Esophagus muscularis mucosa (tissue), 4 donors: ENCODE measurements around the gene AANAT. TPM values are rescaled to one million over a fixed set of nuclear protein-coding genes. Genes with fewer than 3 reads are reported as not detected.

Experiments
- DNase-seq: peaks from one replicate; pipeline ENCODE4 v3.0.0-alpha.2; 2017; ENCODE audit errors: extremely low spot score
- H3K27ac ChIP-seq, 4 donors: fragments of 200-600 bp; sonication (generic); replicated peaks in 1 of 4; 1 replicate in 3 of 4; 2 replicates in 1 of 4; pipeline ENCODE4 v1.5.1; 2016 to 2019; ENCODE audit warnings: mild to moderate bottlenecking in 1 of 4
- H3K27me3 ChIP-seq, 4 donors: fragments of 200-600 bp; sonication (generic); one replicate each; pipeline versions ENCODE4 v1.5.1 to v1.6.0; 2016 to 2019
- H3K36me3 ChIP-seq, 4 donors: fragments of 200-600 bp; sonication (generic); one replicate each; pipeline ENCODE4 v1.5.1; 2016 to 2019
- H3K4me1 ChIP-seq, 4 donors: fragments of 200-600 bp; sonication (generic); one replicate each; pipeline ENCODE4 v1.5.1; 2016 to 2019
- H3K4me3 ChIP-seq, 4 donors: fragments of 200-600 bp; sonication (generic); 1 replicate in 2 of 4; 2 replicates in 2 of 4; pipeline ENCODE4 v1.5.1; 2016 to 2019; ENCODE audit warnings: mild to moderate bottlenecking in 4 of 4, moderate library complexity in 1 of 4
- H3K9me3 ChIP-seq, 4 donors: fragments of 200-600 bp; sonication (generic); 1 replicate in 3 of 4; 2 replicates in 1 of 4; pipeline ENCODE4 v1.5.1; 2016 to 2019
- EP300 ChIP-seq: sonication (generic); formaldehyde crosslinking; IDR thresholded peaks from one replicate; pipeline ENCODE4 v1.6.1; 2017; ENCODE audit warnings: antibody characterized with exemption
- POLR2A ChIP-seq: fragments of 450-650 bp; IDR thresholded peaks from one replicate; pipeline ENCODE4 v1.6.1; 2017; ENCODE audit warnings: antibody characterized with exemption, moderate library complexity, mild to moderate bottlenecking, low read depth
- POLR2AphosphoS5 ChIP-seq, 2 donors: sonication (generic); formaldehyde crosslinking; IDR thresholded peaks; one replicate each; pipeline ENCODE4 v1.6.1; 2017; ENCODE audit warnings: antibody characterized with exemption in 2 of 2
- WGBS: methylation state at CpG from one replicate; pipeline ENCODE4 v1.1.5; 2018; 5-methylcytosine and 5-hydroxymethylcytosine counted together
- intact Hi-C: fragments of 100-400 bp; cut with DNase I; formaldehyde crosslinking; loops from one replicate; pipeline ENCODE4 v1.15.1; 2023
- total RNA-seq, 4 donors: library from RNA; depleted of rRNA; stranded (reverse); fragments of >200 nt; gene quantifications; one replicate each; pipeline versions ENCODE4 v1.1.0 to v1.2.1, GENCODE V29; 2016
- TF ChIP-seq, protein P1 (sequence below), 3 experiments: fragments of 200-600 bp in 2 of 3; fragments of 450-650 bp in 1 of 3; sonication (generic) in 2 of 3; IDR thresholded peaks; one replicate each; pipeline ENCODE4 v1.5.1; 2017 to 2019; ENCODE audit warnings: antibody characterized with exemption in 3 of 3, mild to moderate bottlenecking in 2 of 3, moderate library complexity in 1 of 3

AANAT gene
- total RNA-seq, 4 donors from 2014 or later = not detected

DNA sequence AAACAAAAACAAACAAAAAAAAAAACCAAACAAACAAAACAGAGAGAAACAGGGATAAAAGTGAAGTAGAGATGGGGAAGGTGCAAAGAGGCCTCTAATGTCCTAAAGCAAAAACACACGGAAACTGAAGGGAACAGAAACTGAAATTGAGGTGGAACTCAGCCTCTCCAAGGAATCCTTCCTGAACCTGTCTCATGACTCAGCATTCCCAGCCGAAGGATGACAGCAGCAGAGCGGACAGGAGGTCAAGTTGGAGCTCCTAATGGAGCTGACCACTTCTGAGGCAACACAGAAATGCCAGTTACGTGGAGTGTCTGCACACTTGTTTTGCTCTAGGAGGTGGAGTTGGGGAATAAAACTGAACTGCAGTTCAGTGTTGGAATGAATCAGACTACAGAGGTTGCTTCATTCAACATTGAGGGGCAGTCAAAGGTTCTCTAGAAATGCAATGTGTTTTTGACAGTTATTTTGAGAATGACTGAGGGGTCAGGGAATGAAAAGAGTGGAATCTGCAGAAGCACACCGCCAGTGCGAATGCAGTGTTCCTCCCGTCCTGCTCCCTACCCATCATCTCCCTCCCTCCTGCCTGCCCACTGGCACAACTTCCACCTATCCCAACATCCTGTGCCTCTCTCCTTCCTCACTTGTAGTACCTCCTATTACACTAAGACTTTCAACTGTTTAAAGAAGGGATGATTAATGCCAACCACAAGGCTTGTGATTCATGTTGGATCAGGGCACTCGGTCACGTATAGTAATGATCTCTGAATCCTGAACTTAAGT, 20.8 kb upstream of the AANAT start:
- DNase-seq = no peak
- intact Hi-C loops = no loop called here
- 60% methylated on average over 9 of the region's 9 CpGs for WGBS
- no peaks in the 10 kb centered on the region for H3K9me3 ChIP-seq
- H3K4me3 ChIP-seq = no peak overlapping the region
- H3K4me1 ChIP-seq = peaks cover 32 to 48% (median 36%) of the 10 kb centered on the region in 4 donors
- TF ChIP-seq POLR2AphosphoS5 (IDR thresholded peaks at IDR 0.05) (peak; percentile 16 to 53), POLR2A (no peak)
- no peaks in the 10 kb centered on the region for H3K36me3 ChIP-seq
- no peaks in the 10 kb centered on the region for H3K27me3 ChIP-seq
- peak overlapping the region in 2 of 4 donors; percentile 37 to 44 for H3K27ac ChIP-seq

DNA sequence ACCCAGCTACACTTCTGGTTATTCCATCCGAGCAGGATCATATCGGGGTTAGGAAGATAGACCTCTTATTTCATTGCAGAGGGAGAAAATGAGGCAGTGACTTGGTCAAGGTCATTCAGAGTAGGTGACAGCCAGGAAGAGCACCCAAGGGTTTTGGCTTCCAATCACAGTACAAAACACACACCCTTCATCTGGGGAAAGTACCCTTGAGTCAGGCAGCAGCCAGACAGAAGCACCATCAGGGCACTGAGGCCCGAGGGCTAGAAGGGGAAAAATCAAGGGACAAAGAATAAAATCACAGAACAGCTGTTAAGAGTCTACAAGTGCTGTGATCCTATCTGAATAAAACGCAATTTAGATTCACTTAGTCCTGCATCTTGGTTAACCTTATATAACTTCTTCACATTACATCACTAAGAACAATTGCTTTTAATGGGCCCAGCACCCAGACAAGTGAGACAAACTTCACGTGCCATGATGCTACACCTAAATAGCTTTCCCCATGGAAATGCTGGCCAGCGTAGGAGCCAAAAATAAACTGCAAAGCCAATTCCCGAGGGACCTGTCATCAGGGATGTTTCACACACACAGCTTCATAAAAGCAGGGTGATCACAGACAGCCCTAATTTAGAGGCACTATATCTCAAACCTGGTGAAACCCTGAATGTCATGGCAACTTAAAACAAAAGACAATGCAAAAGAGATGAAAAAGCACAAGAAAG, 19.3 kb upstream of the AANAT start:
- intact Hi-C loops = no loop called here
- H3K4me1 ChIP-seq = peaks cover 41 to 58% (median 44%) of the 10 kb centered on the region in 4 donors
- TF ChIP-seq EP300 (no peak), POLR2AphosphoS5 (IDR thresholded peaks at IDR 0.05) (peak; percentile 43 to 45), POLR2A (no peak)
- TF ChIP-seq, protein P1, sequence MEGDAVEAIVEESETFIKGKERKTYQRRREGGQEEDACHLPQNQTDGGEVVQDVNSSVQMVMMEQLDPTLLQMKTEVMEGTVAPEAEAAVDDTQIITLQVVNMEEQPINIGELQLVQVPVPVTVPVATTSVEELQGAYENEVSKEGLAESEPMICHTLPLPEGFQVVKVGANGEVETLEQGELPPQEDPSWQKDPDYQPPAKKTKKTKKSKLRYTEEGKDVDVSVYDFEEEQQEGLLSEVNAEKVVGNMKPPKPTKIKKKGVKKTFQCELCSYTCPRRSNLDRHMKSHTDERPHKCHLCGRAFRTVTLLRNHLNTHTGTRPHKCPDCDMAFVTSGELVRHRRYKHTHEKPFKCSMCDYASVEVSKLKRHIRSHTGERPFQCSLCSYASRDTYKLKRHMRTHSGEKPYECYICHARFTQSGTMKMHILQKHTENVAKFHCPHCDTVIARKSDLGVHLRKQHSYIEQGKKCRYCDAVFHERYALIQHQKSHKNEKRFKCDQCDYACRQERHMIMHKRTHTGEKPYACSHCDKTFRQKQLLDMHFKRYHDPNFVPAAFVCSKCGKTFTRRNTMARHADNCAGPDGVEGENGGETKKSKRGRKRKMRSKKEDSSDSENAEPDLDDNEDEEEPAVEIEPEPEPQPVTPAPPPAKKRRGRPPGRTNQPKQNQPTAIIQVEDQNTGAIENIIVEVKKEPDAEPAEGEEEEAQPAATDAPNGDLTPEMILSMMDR (IDR thresholded peaks at IDR 0.05) = no peak
- no peaks in the 10 kb centered on the region for H3K36me3 ChIP-seq
- H3K4me3 ChIP-seq = no peak overlapping the region
- WGBS = 60% methylated on average over 7 of the region's 7 CpGs
- peak overlapping the region in 2 of 4 donors; percentile 28 to 53 for H3K27ac ChIP-seq
- no peaks in the 10 kb centered on the region for H3K27me3 ChIP-seq
- DNase-seq = no peak
- H3K9me3 ChIP-seq = no peaks in the 10 kb centered on the region

DNA sequence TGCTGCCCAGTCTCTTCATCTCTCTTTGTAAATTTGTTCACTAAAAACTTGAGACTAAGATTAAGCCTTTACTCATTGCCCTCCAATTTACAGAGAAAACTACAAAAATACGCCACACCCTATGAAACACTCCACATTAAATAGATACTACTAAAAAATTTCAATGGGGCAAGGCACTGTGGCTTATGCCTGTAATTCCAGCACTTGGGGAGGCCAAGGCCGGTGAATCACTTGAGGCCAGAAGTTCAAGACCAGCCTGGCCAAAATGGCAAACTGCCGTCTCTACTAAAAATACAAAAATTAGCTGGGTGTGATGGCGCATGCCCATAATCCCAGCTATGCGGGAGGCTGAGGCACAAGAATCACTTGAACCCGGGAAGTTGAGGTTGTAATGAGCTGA, 18.3 kb upstream of the AANAT start:
- no peak overlapping the region for H3K4me3 ChIP-seq
- no peak for DNase-seq
- peaks cover 41 to 58% (median 44%) of the 10 kb centered on the region in 4 donors for H3K4me1 ChIP-seq
- no peaks in the 10 kb centered on the region for H3K36me3 ChIP-seq
- no peaks in the 10 kb centered on the region for H3K9me3 ChIP-seq
- no peaks in the 10 kb centered on the region for H3K27me3 ChIP-seq
- no peak overlapping the region for H3K27ac ChIP-seq
- 96% methylated on average over 6 of the region's 6 CpGs for WGBS
- intact Hi-C loops = no loop called here
- no peak for TF ChIP-seq POLR2AphosphoS5 (IDR thresholded peaks at IDR 0.05)
- no peak for TF ChIP-seq POLR2A
- TF ChIP-seq EP300 = no peak
- TF ChIP-seq, protein P1 (IDR thresholded peaks at IDR 0.05) = no peak

DNA sequence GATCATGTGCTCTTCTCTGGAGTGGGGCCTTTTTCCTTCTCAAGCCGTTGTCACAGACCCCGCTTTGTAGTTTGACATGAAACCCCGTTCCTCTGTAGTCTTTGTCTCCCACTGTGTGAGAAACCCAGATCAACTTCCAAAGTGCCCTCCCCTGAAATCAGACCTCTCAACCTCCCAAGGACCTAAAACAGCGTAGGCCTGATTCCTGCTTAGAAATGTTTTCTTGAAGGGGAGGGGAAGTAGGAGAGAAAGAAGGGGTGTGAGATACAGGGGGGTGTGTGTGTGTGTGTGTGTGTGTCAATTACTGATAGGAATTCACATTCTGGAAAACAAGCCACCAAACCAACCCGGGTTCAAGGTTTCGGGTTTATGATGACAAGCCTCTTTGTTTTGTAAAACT, 15.9 kb upstream of the AANAT start:
- no peak overlapping the region for H3K27ac ChIP-seq
- TF ChIP-seq POLR2A = no peak
- no peak for TF ChIP-seq POLR2AphosphoS5 (IDR thresholded peaks at IDR 0.05)
- TF ChIP-seq EP300 = no peak
- TF ChIP-seq, protein P1 (IDR thresholded peaks at IDR 0.05) = no peak
- no peak for DNase-seq
- H3K36me3 ChIP-seq = no peaks in the 10 kb centered on the region
- WGBS = 70% methylated on average over 6 of the region's 6 CpGs
- H3K4me1 ChIP-seq = peaks cover 31 to 42% (median 35%) of the 10 kb centered on the region in 4 donors
- intact Hi-C loops = loop anchor here (5.0 kb wide), 1 partner anchor 39 kb away; no protein-coding TSS in a partner anchor
- H3K27me3 ChIP-seq = no peaks in the 10 kb centered on the region
- no peaks in the 10 kb centered on the region for H3K9me3 ChIP-seq
- H3K4me3 ChIP-seq = no peak overlapping the region

DNA sequence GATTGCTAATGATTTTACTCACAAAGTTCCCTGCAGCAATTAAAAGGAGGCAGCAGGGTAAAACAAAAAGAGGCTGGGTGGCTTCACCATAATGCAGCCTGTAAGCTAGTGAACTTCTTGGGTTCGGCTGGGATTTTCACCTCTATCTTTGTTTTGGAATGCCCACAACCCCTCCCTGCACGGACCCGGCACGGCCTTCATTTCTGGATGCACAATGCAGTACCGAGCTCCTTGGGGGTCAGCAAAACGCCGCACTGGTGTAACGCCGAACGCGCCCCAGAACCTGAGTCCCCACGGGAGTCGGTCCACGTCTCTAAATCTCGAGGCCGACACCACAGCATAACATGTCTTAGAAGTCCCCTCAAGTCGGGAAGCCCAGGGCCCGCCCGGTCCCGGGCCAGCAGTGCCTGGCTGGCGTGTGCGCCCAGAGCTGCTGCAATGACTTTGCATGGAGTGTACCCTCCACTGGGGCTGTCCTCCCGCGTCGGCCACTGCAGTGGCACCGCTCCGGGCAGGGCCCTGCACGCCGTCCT, 15.2 kb upstream of the AANAT start:
- intact Hi-C loops = loop anchor here (5.0 kb wide), 1 partner anchor 40 kb away; no protein-coding TSS in a partner anchor
- 0% methylated on average over 3 of the region's 29 CpGs for WGBS

More for the DNA sequence above, 15.2 kb upstream of the AANAT start:
- TF ChIP-seq POLR2AphosphoS5 (IDR thresholded peaks at IDR 0.05) = no peak
- TF ChIP-seq, protein P1 (IDR thresholded peaks at IDR 0.05) = no peak
- TF ChIP-seq EP300 = no peak
- no peak for TF ChIP-seq POLR2A
- H3K36me3 ChIP-seq = no peaks in the 10 kb centered on the region
- H3K27me3 ChIP-seq = no peaks in the 10 kb centered on the region
- H3K4me1 ChIP-seq = peaks cover 24 to 35% (median 28%) of the 10 kb centered on the region in 4 donors
- peak overlapping the region; percentile 77 to 85 (median 82) for H3K27ac ChIP-seq
- peak overlapping the region; percentile 83 to 98 (median 94) for H3K4me3 ChIP-seq
- H3K9me3 ChIP-seq = no peaks in the 10 kb centered on the region
- no peak for DNase-seq
